GM12878 (cell line): Measurements from ENCODE around the gene SOD2. TPM values are rescaled to one million over a fixed set of nuclear protein-coding genes. Genes with fewer than 3 reads are reported as not detected.
"Not testable (repeated sequence)": the region's sequence is repeated elsewhere in the genome, so short reads cannot be mapped to it uniquely, and the experiment has no call there.

Source experiments
- ATAC-seq: fragments of 200-7000 bp; cut with Tn5 transposase; 3 replicates; pipeline ENCODE4 v1.9.1; 2020; ENCODE audit warnings: mild to moderate bottlenecking, moderate library complexity
- BruUV-seq: library from RNA; stranded (reverse); fragments of 400-500 nt; replicated peaks from 2 replicates; lab custom pipeline; 2021; lab: Mats Ljungman, UMichigan
- CTCF ChIA-PET: fragments of 300-600 bp; sonication (Branson Sonifier 250); formaldehyde crosslinking; extraction: SDS; loops from one replicate; lab custom pipeline; 2021; ENCODE audit warnings: inconsistent platforms; lab: Yijun Ruan, JAX
- POLR2A ChIA-PET: fragments of 350-600 bp; formaldehyde crosslinking; extraction: SDS; loops from one replicate; lab custom pipeline; 2021; ENCODE audit warnings: inconsistent platforms; lab: Charles Lee
- RAD21 ChIA-PET: fragments of 300-600 bp; sonication (Branson Sonifier 250); formaldehyde crosslinking; loops from one replicate; lab custom pipeline; 2023; ENCODE audit warnings: antibody characterized with exemption; ENCODE audit not compliant: unreplicated experiment; lab: Charles Lee
- SMC1A ChIA-PET: fragments of 300-600 bp; sonication (Branson Sonifier 250); formaldehyde crosslinking; loops from one replicate; lab custom pipeline; 2023; ENCODE audit not compliant: unreplicated experiment, uncharacterized antibody; lab: Charles Lee
- DNase-seq: peaks from one replicate; pipeline ENCODE4 v3.0.0-alpha.2; 2011; ENCODE audit warnings: low read depth, low spot score
- FAIRE-seq: peaks from 3 replicates; lab custom pipeline; 2011; peaks lifted over from hg19 to GRCh38; lab: Jason Lieb, UNC
- H2AFZ ChIP-seq: 2 replicates; pipeline ENCODE4 v1.6.0; 2011; ENCODE audit warnings: low read depth, low read length, control low read depth; ENCODE audit not compliant: control insufficient read depth
- H3K27ac ChIP-seq: 2 replicates; pipeline ENCODE4 v1.5.1; 2011; ENCODE audit warnings: control low read depth; ENCODE audit not compliant: control insufficient read depth, insufficient read depth
- H3K27me3 ChIP-seq, 2 experiments: replicated peaks in 1 of 2; 2 replicates each; pipeline versions ENCODE4 v1.6.0 to v1.6.1; 2011; ENCODE audit warnings: low read length in 1 of 2; ENCODE audit not compliant: control insufficient read depth in 2 of 2, insufficient read depth in 2 of 2
- H3K36me3 ChIP-seq, 2 experiments: 2 replicates each; pipeline ENCODE4 v1.5.1; 2011; ENCODE audit warnings: low read length in 1 of 2; ENCODE audit not compliant: control insufficient read depth in 2 of 2, insufficient read depth in 2 of 2
- H3K4me1 ChIP-seq: 2 replicates; pipeline ENCODE4 v1.6.1; 2011; ENCODE audit warnings: mild to moderate bottlenecking, low read length, moderate library complexity, mixed read lengths; ENCODE audit not compliant: control insufficient read depth, insufficient read depth
- H3K4me2 ChIP-seq: 2 replicates; pipeline ENCODE4 v1.6.0; 2011; ENCODE audit warnings: control low read depth; ENCODE audit not compliant: control insufficient read depth, insufficient read depth
- H3K4me3 ChIP-seq: fragments of 200-600 bp; sonication (generic); 2 replicates; pipeline ENCODE4 v1.5.1; 2016
- H3K79me2 ChIP-seq: 2 replicates; pipeline ENCODE4 v1.6.0; 2011; ENCODE audit warnings: low read length; ENCODE audit not compliant: control insufficient read depth, insufficient read depth
- H3K9ac ChIP-seq: 2 replicates; pipeline ENCODE4 v1.8.0; 2011; ENCODE audit warnings: low read length, control low read depth, mixed read lengths; ENCODE audit not compliant: control insufficient read depth, insufficient read depth
- H3K9me3 ChIP-seq: replicated peaks from 3 replicates; pipeline ENCODE4 v1.5.1; 2011; ENCODE audit warnings: mild to moderate bottlenecking, low read length; ENCODE audit not compliant: control insufficient read depth, insufficient read depth
- H4K20me1 ChIP-seq: 2 replicates; pipeline ENCODE4 v1.6.0; 2011; ENCODE audit not compliant: control insufficient read depth, insufficient read depth
- EED ChIP-seq: sonication (generic); IDR thresholded peaks from 2 replicates; pipeline ENCODE4 v1.6.1; 2016; ENCODE audit warnings: antibody characterized with exemption, low read depth
- FOXM1 ChIP-seq: IDR thresholded peaks from 2 replicates; pipeline ENCODE4 v1.6.1; 2012; ENCODE audit warnings: low read depth, mild to moderate bottlenecking, inconsistent platforms, low read length, moderate library complexity
- IRF4 ChIP-seq: IDR thresholded peaks from 2 replicates; pipeline ENCODE4 v1.6.1; 2011; ENCODE audit warnings: low read depth, low read length
- NBN ChIP-seq: fragments of 450-650 bp; IDR thresholded peaks from 2 replicates; pipeline ENCODE4 v1.6.1; 2016
- NFYB ChIP-seq: IDR thresholded peaks from 2 replicates; pipeline ENCODE4 v1.6.1; 2011; ENCODE audit warnings: low read depth, mild to moderate bottlenecking, low read length, improper control_type of control experiment, moderate library complexity; ENCODE audit not compliant: insufficient read depth
- NKRF ChIP-seq: fragments of 450-650 bp; conservative IDR thresholded peaks from 2 replicates; pipeline ENCODE4 v1.6.1; 2017; ENCODE audit warnings: mild to moderate bottlenecking, moderate library complexity
- NR2C1 ChIP-seq: fragments of 450-650 bp; IDR thresholded peaks from 2 replicates; pipeline ENCODE4 v1.6.1; 2017; ENCODE audit warnings: antibody characterized with exemption, mild to moderate bottlenecking, moderate library complexity
- PBX3 ChIP-seq: IDR thresholded peaks from 2 replicates; pipeline ENCODE4 v1.6.1; 2011; ENCODE audit warnings: mild to moderate bottlenecking, low read depth, low read length, moderate library complexity; ENCODE audit not compliant: insufficient replicate concordance
- SREBF1 ChIP-seq: IDR thresholded peaks from 2 replicates; pipeline ENCODE4 v1.6.1; 2012; ENCODE audit warnings: mild to moderate bottlenecking, low read length
- SUPT20H ChIP-seq: IDR thresholded peaks from 2 replicates; pipeline ENCODE4 v1.6.1; 2011; ENCODE audit warnings: low read depth, mild to moderate bottlenecking, low read length, moderate library complexity, borderline replicate concordance; ENCODE audit not compliant: control insufficient read depth
- TCF3 ChIP-seq: IDR thresholded peaks from 2 replicates; pipeline ENCODE4 v1.6.1; 2012; ENCODE audit warnings: low read depth, mild to moderate bottlenecking, low read length, borderline replicate concordance; ENCODE audit not compliant: insufficient read depth
- WGBS: methylation state at CpG from one replicate; pipeline ENCODE4 v1.1.6; 2016; ENCODE audit warnings: low lambda C conversion rate; ENCODE audit not compliant: insufficient replicate concordance, insufficient coverage; ENCODE audit errors: missing lambda C conversion rate; 5-methylcytosine and 5-hydroxymethylcytosine counted together
- in situ Hi-C: fragments of 300-500 bp; cut with MboI; formaldehyde crosslinking; loops from 9 replicates; pipeline ENCODE4 v1.14.3; 2018; ENCODE audit warnings: mixed read lengths
- intact Hi-C: fragments of 100-400 bp; cut with micrococcal nuclease; formaldehyde crosslinking; loops from one replicate; pipeline ENCODE4 v1.14.2; 2022; ENCODE audit not compliant: unreplicated experiment
- polyA plus RNA-seq, 11 experiments: library from polyadenylated mRNA; depleted of rRNA in 4 of 11; unstranded in 6 of 11; stranded (reverse) in 5 of 11; fragments of >200 nt; fragmentation: Nextera tagmentation in 4 of 11; fragmentation: Illumina TruSeq in 1 of 11; extraction: Ambion mirVana in 4 of 11; extraction: Trizol in 1 of 11; gene quantifications; 1 replicate in 1 of 11; 2 replicates in 10 of 11; pipeline versions ENCODE4 v1.2.1 to v1.2.3, GENCODE V29; 2011 to 2016; ENCODE audit warnings: inconsistent platforms in 2 of 11, missing spikeins in 2 of 11, low read depth in 1 of 11
- total RNA-seq, 4 experiments: library from RNA; depleted of rRNA in 3 of 4; stranded (reverse); fragments of >200 nt in 3 of 4; fragmentation: Illumina TruSeq in 1 of 4; extraction: Trizol in 1 of 4; gene quantifications; 2 replicates each; pipeline versions ENCODE4 v1.2.1 to v1.2.3, GENCODE V29; 2013 to 2021
- TF ChIP-seq, protein P1 (sequence below): IDR thresholded peaks from 2 replicates; pipeline ENCODE4 v1.6.1; 2012; ENCODE audit warnings: low read depth, low read length, improper control_type of control experiment

The SOD2 gene
- total and polyA plus RNA-seq, 10 of the 15 experiments (the other 5 are each of a cell fraction or from before 2014, with no cell fraction given): 12.1 to 55.8 (median 39.1) TPM

- BruUV-seq, H2AFZ ChIP-seq, H3K9ac ChIP-seq, H3K4me2 ChIP-seq, H3K9me3 ChIP-seq, RAD21 ChIA-PET, H3K79me2 ChIP-seq, in situ Hi-C loops, H4K20me1 ChIP-seq, POLR2A ChIA-PET, intact Hi-C loops, H3K4me1 ChIP-seq, H3K27ac ChIP-seq, SMC1A ChIA-PET, H3K27me3 ChIP-seq, FAIRE-seq, DNase-seq, ATAC-seq, H3K36me3 ChIP-seq, H3K4me3 ChIP-seq: not testable (repeated sequence)
- CTCF ChIA-PET: interaction anchor here (0.6 kb wide), 1 partner anchor 960 kb away, joined by 3 read pairs; no protein-coding TSS in a partner anchor
- 47% methylated on average over 1 of the region's 1 CpG for WGBS
- peak; percentile 71 for TF ChIP-seq NFYB
These were observed 31.1 kb downstream of the SOD2 start for GRCh38 chr6:159661977-159662376.

GRCh38 chr6:159655409-159655988, 37.5 kb downstream of the SOD2 start:
- TF ChIP-seq NBN: no peak
- TF ChIP-seq NKRF: no peak
- TF ChIP-seq EED: no peak
- TF ChIP-seq SREBF1: no peak
- no peak for TF ChIP-seq IRF4
- no peak for TF ChIP-seq PBX3
- no peak for TF ChIP-seq FOXM1
- TF ChIP-seq TCF3: no peak
- TF ChIP-seq, protein P1, sequence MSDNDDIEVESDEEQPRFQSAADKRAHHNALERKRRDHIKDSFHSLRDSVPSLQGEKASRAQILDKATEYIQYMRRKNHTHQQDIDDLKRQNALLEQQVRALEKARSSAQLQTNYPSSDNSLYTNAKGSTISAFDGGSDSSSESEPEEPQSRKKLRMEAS: no peak
- no peak for TF ChIP-seq SUPT20H
- TF ChIP-seq NR2C1: no peak
- H3K4me1 ChIP-seq: no peaks in the 10 kb centered on the region
- POLR2A ChIA-PET: no interaction called here
- H3K4me2 ChIP-seq: no peak overlapping the region
- ATAC-seq (no peak), DNase-seq (no peak), FAIRE-seq (no peak)
- H2AFZ ChIP-seq: no peak overlapping the region
- RAD21 ChIA-PET: interaction anchor here (1.0 to 4.1 kb wide), 3 partner anchors 21 to 481 kb away, joined by 3 to 24 read pairs (median 4); no protein-coding TSS in a partner anchor
- BruUV-seq: no TSS peak
- H3K27ac ChIP-seq: no peak overlapping the region
- no peaks in the 10 kb centered on the region for H3K9me3 ChIP-seq
- no peak overlapping the region for H3K9ac ChIP-seq
- WGBS: 72% methylated on average over 9 of the region's 9 CpGs
- intact Hi-C loops (loop anchor here (2.0 kb wide), 2 partner anchors 403 to 481 kb away; no protein-coding TSS in a partner anchor), in situ Hi-C loops (no loop called here)
- no peaks in the 10 kb centered on the region for H3K36me3 ChIP-seq
- CTCF ChIA-PET: interaction anchor here (0.6 to 7.6 kb wide), 29 partner anchors 9 to 521 kb away, joined by 3 to 121 read pairs (median 4); no protein-coding TSS in a partner anchor
- H4K20me1 ChIP-seq: no peaks in the 10 kb centered on the region
- no peaks in the 10 kb centered on the region for H3K27me3 ChIP-seq
- H3K4me3 ChIP-seq: no peak overlapping the region
- SMC1A ChIA-PET: interaction anchor here (1.1 to 4.4 kb wide), 6 partner anchors 9 to 482 kb away, joined by 4 to 28 read pairs (median 10); no protein-coding TSS in a partner anchor
- no peaks in the 10 kb centered on the region for H3K79me2 ChIP-seq
